H1 (cell line): ENCODE results near the gene PMM2. TPM values are rescaled to one million over a fixed set of nuclear protein-coding genes. Genes with fewer than 3 reads are reported as not detected.

ENCODE experiments used
- JUND ChIP-seq: IDR thresholded peaks from 2 replicates; pipeline ENCODE4 v1.6.1; 2011; ENCODE audit warnings: mild to moderate bottlenecking, improper control_type of control experiment, low read length
- RAD21 ChIP-seq, 2 experiments: IDR thresholded peaks in 1 of 2; conservative IDR thresholded peaks in 1 of 2; 2 replicates each; pipeline ENCODE4 v1.6.1; 2011; ENCODE audit warnings: low read depth in 2 of 2, low read length in 2 of 2, improper control_type of control experiment in 1 of 2, inconsistent platforms in 1 of 2, mild to moderate bottlenecking in 1 of 2, moderate library complexity in 1 of 2
- RFX5 ChIP-seq: IDR thresholded peaks from 2 replicates; pipeline ENCODE4 v1.6.1; 2011; ENCODE audit warnings: low read depth, low read length, improper control_type of control experiment, borderline replicate concordance
- polyA plus RNA-seq, 7 experiments: library from polyadenylated mRNA; depleted of rRNA in 3 of 7; stranded (reverse) in 5 of 7; unstranded in 2 of 7; fragments of >200 nt in 5 of 7; fragments of 200-250 nt in 2 of 7; gene quantifications; 1 replicate in 5 of 7; 2 replicates in 1 of 7; 4 replicates in 1 of 7; pipeline versions ENCODE4 v1.2.1 to v1.2.3, GENCODE V29; 2011 to 2013; ENCODE audit warnings: missing spikeins in 2 of 7, mixed read lengths in 2 of 7
- total RNA-seq: library from RNA; stranded (reverse); fragmentation: NEBNext Ultra II Directional; extraction: Animal tissue kit (Norgen Biotek cat#: 25700); gene quantifications from 2 replicates; pipeline ENCODE4 v1.2.1, GENCODE V29; 2021

The PMM2 gene
- total and polyA plus RNA-seq, 2 of the 8 experiments (the other 6 are each of a cell fraction or from before 2014, with no cell fraction given): 26.2 to 49.4 TPM

DNA sequence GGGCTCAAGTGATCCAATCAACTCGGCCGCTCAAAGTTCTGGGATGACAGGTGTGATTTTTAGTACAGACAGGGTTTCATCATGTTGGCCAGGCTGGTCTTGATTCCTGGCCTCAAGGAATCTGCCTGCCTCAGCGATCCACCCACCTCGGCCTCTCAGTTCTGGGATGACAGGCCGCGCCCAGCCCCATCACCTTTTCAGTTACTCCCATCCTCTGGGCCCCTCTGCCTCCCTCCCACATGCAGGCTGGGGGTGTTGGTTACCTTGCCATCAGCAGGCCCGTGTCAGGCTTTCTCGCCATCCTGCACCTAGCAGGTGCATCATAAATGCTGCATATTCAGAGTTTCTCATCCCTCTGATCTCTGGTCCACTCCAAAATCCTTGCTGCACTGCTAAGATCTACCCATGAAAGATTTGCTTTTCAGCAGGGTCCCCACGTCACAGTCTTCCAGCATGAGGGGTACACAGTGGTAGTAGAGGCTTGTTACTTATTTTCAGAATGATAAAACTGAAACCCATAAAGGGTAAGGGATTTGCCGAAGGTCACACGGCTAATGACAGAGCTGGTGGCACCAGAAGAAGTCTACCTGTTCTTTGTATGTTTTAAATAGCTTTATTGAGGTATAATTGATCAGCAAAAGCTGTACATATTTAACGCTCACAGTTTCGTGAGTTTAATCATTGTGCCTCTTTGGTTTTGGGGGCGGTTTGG is 16.6 kb downstream of the PMM2 start (continued):
- no peak for TF ChIP-seq RFX5
- TF ChIP-seq JUND: no peak
- no peak for TF ChIP-seq RAD21 (IDR thresholded peaks at IDR 0.05 in 1 of 2, conservative IDR thresholded peaks at IDR 0.05 in 1 of 2; ENCODE audit: low read depth in 2 of 2, low read length in 2 of 2)
- TF ChIP-seq, all 59 proteins: peak for 0
